Osteoblast (primary cell): ENCODE data around the gene CATSPERD. TPM values are rescaled to one million over a fixed set of nuclear protein-coding genes. Genes with fewer than 3 reads are reported as not detected.
A peak's percentile ranks its signal among the peaks of the same experiment; 100 is the strongest.
"Not testable (repeated sequence)": the region's sequence is repeated elsewhere in the genome, so short reads cannot be mapped to it uniquely, and the experiment has no call there.

Experiments
- DNase-seq: peaks from one replicate; pipeline ENCODE4 v3.0.0; 2011; ENCODE audit warnings: low spot score, mixed read lengths; ENCODE audit not compliant: insufficient read length; ENCODE audit errors: missing footprints
- H2AFZ ChIP-seq: 2 replicates; pipeline ENCODE4 v1.6.0; 2011; ENCODE audit warnings: mild to moderate bottlenecking, low read length
- H3K27ac ChIP-seq: 2 replicates; pipeline ENCODE4 v1.5.1; 2011; ENCODE audit warnings: mild to moderate bottlenecking, low read depth, low read length, moderate library complexity
- H3K27me3 ChIP-seq: 2 replicates; pipeline ENCODE4 v1.6.0; 2012; ENCODE audit warnings: mild to moderate bottlenecking, control low read depth, inconsistent platforms, low read length, moderate library complexity; ENCODE audit not compliant: insufficient read depth
- H3K36me3 ChIP-seq: 2 replicates; pipeline ENCODE4 v1.5.1; 2011; ENCODE audit warnings: mild to moderate bottlenecking, low read length, control low read depth, moderate library complexity; ENCODE audit not compliant: insufficient read depth
- H3K4me1 ChIP-seq: 2 replicates; pipeline ENCODE4 v1.5.1; 2011; ENCODE audit warnings: mild to moderate bottlenecking, low read length, control low read depth, moderate library complexity; ENCODE audit not compliant: insufficient read depth
- H3K4me2 ChIP-seq: 2 replicates; pipeline ENCODE4 v1.6.0; 2011; ENCODE audit warnings: mild to moderate bottlenecking, low read length; ENCODE audit not compliant: insufficient read depth
- H3K4me3 ChIP-seq: fragments of 200-600 bp; sonication (generic); 3 replicates; pipeline ENCODE4 v1.5.1; 2012; ENCODE audit warnings: mild to moderate bottlenecking, low read length, inconsistent platforms; ENCODE audit not compliant: insufficient read depth
- H3K79me2 ChIP-seq: 2 replicates; pipeline ENCODE4 v1.6.0; 2012; ENCODE audit warnings: mild to moderate bottlenecking, low read length, control low read depth, inconsistent platforms; ENCODE audit not compliant: insufficient read depth
- H3K9me3 ChIP-seq: 2 replicates; pipeline ENCODE4 v1.5.1; 2011; ENCODE audit warnings: low read depth, low read length, control low read depth
- H4K20me1 ChIP-seq: 2 replicates; pipeline ENCODE4 v1.6.0; 2012; ENCODE audit warnings: mild to moderate bottlenecking, low read length, control low read depth; ENCODE audit not compliant: insufficient read depth
- CTCF ChIP-seq: IDR thresholded peaks from 2 replicates; pipeline ENCODE4 v1.5.1; 2011; ENCODE audit warnings: mild to moderate bottlenecking, low read depth, low read length, moderate library complexity; ENCODE audit errors: extremely low read depth
- total RNA-seq: library from RNA; depleted of rRNA; stranded (reverse); fragments of >200 nt; gene quantifications from 2 replicates; pipeline ENCODE4 v1.2.3, GENCODE V29; 2012

Gene CATSPERD
- total RNA-seq, 1 donor, result under 0.01 TPM

- Histone ChIP-seq H4K20me1 (no peaks in the 10 kb centered on the region), H3K36me3 (no peaks in the 10 kb centered on the region), H3K4me2 (no peak overlapping the region), H3K27ac (no peak overlapping the region), H3K9me3 (no peaks in the 10 kb centered on the region), H2AFZ (no peak overlapping the region), H3K27me3 (no peaks in the 10 kb centered on the region), H3K4me3 (no peak overlapping the region), H3K79me2 (no peaks in the 10 kb centered on the region), H3K4me1 (no peaks in the 10 kb centered on the region)
- no peak for TF ChIP-seq CTCF
- no peak for DNase-seq
These were observed 21.6 kb downstream of the CATSPERD start for GRCh38 chr19:5742051-5742450.

GRCh38 chr19:5743630-5744029 lies 23.2 kb downstream of the CATSPERD start:
- no peaks in the 10 kb centered on the region for H3K9me3 ChIP-seq
- H3K4me2 ChIP-seq, result no peak overlapping the region
- H2AFZ ChIP-seq, result no peak overlapping the region
- H4K20me1 ChIP-seq, result no peaks in the 10 kb centered on the region
- H3K4me1 ChIP-seq, result no peaks in the 10 kb centered on the region
- no peaks in the 10 kb centered on the region for H3K27me3 ChIP-seq
- no peaks in the 10 kb centered on the region for H3K79me2 ChIP-seq
- no peak overlapping the region for H3K4me3 ChIP-seq
- H3K27ac ChIP-seq, result no peak overlapping the region
- H3K36me3 ChIP-seq, result no peaks in the 10 kb centered on the region
- TF ChIP-seq CTCF, result no peak
- peak; percentile 48 for DNase-seq

- not testable (repeated sequence) for H4K20me1 ChIP-seq, H3K27ac ChIP-seq, H3K36me3 ChIP-seq, DNase-seq, H3K79me2 ChIP-seq, H2AFZ ChIP-seq, H3K27me3 ChIP-seq, H3K4me3 ChIP-seq, H3K4me2 ChIP-seq, H3K4me1 ChIP-seq, H3K9me3 ChIP-seq
These were observed 24.6 kb downstream of the CATSPERD start for GRCh38 chr19:5744999-5745398.

DNA sequence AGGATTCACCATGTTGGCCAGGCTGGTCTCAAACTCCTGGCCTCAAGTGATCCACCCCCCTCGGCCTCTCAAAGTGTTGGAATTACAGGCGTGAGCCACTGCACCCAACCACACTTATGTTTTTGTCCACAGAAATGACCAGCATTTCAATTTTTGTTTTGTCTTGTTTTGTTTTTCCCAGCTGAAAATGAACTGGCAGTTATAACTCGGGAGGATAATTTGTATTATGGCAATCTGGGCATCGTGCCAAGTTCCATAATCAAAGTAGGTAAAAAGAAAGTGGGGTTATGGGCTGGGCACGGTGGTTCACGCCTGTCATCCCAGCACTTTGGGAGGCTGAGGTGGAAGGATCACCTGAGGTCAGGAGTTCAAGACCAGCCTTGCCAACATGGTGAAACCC lies 28.5 kb downstream of the CATSPERD start:
- not testable (repeated sequence) for H3K9me3 ChIP-seq, H3K27me3 ChIP-seq, H3K4me2 ChIP-seq, H4K20me1 ChIP-seq, H2AFZ ChIP-seq, H3K36me3 ChIP-seq, H3K4me3 ChIP-seq, H3K4me1 ChIP-seq, H3K27ac ChIP-seq, H3K79me2 ChIP-seq
- DNase-seq, result peak; percentile 23

DNA sequence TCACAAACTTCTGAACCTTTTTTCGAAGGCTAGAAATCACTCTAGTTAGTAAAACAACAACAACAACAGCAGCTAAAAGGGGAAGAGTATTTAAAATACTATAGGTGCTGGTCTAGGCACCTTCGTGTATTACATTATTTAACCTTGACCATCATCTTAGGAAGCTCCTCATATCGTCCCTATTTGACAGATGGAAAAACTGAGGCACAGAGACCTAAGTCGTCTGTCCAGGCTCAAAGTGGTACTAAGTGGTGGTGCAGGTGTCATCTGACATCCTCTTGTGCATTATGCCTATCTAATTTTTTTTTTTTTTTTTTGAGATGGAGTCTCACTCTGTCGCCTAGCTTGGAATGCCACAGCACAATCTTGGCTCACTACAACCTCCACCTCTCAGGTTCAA lies 29.1 kb downstream of the CATSPERD start:
- Histone ChIP-seq H3K4me1 (no peaks in the 10 kb centered on the region), H3K27me3 (no peaks in the 10 kb centered on the region), H3K4me2 (no peak overlapping the region), H4K20me1 (no peaks in the 10 kb centered on the region), H3K27ac (no peak overlapping the region), H2AFZ (no peak overlapping the region), H3K36me3 (no peaks in the 10 kb centered on the region), H3K9me3 (no peaks in the 10 kb centered on the region), H3K79me2 (no peaks in the 10 kb centered on the region), H3K4me3 (no peak overlapping the region)
- TF ChIP-seq CTCF, result no peak
- DNase-seq, result no peak
